IMR-90 (cell line): ENCODE results near the gene CRTAC1.

Experiments
- POLR2A ChIP-seq: IDR thresholded peaks from 2 replicates; pipeline ENCODE4 v1.6.1; 2012; ENCODE audit warnings: mild to moderate bottlenecking, low read depth, low read length
- RCOR1 ChIP-seq: IDR thresholded peaks from 2 replicates; pipeline ENCODE4 v1.6.1; 2012; ENCODE audit warnings: mild to moderate bottlenecking, low read length, improper control_type of control experiment; ENCODE audit not compliant: insufficient replicate concordance
- RFX5 ChIP-seq: IDR thresholded peaks from 2 replicates; pipeline ENCODE4 v1.8.0; 2012; ENCODE audit warnings: low read depth, mild to moderate bottlenecking, low read length, moderate library complexity
- TF ChIP-seq, protein P1 (sequence below): conservative IDR thresholded peaks from 2 replicates; pipeline ENCODE4 v1.5.1; 2012; ENCODE audit warnings: mild to moderate bottlenecking, low read depth, low read length, improper control_type of control experiment
- TF ChIP-seq, protein P2 (sequence below): fragments of 150-350 bp; IDR thresholded peaks from 2 replicates; pipeline ENCODE4 v1.6.1; 2016; ENCODE audit warnings: low read depth, mild to moderate bottlenecking, low read length, moderate library complexity, borderline replicate concordance

DNA sequence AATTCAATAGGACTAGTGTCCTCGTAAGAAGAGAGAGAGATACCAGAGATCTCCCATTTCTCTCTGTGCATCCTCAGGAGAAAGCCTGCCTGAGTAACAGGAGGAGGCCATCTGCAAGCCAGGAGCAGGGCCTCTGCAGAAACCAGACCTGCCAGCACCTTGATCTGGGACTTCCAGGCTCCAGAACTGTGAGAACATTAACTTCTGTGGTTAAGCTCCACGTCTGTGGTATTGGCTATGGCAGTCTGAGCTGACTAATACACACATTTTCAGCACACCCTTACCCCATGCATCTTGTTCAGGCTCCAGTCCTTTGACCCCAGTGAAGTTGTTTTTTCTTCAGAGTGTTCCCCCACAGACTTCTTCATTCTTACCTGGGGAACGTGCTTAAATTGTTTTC lies 3.1 kb upstream of the CRTAC1 start:
- TF ChIP-seq, protein P1, sequence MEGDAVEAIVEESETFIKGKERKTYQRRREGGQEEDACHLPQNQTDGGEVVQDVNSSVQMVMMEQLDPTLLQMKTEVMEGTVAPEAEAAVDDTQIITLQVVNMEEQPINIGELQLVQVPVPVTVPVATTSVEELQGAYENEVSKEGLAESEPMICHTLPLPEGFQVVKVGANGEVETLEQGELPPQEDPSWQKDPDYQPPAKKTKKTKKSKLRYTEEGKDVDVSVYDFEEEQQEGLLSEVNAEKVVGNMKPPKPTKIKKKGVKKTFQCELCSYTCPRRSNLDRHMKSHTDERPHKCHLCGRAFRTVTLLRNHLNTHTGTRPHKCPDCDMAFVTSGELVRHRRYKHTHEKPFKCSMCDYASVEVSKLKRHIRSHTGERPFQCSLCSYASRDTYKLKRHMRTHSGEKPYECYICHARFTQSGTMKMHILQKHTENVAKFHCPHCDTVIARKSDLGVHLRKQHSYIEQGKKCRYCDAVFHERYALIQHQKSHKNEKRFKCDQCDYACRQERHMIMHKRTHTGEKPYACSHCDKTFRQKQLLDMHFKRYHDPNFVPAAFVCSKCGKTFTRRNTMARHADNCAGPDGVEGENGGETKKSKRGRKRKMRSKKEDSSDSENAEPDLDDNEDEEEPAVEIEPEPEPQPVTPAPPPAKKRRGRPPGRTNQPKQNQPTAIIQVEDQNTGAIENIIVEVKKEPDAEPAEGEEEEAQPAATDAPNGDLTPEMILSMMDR: no peak
- TF ChIP-seq RFX5 (no peak), POLR2A (no peak), RCOR1 (no peak)
- TF ChIP-seq, protein P2, sequence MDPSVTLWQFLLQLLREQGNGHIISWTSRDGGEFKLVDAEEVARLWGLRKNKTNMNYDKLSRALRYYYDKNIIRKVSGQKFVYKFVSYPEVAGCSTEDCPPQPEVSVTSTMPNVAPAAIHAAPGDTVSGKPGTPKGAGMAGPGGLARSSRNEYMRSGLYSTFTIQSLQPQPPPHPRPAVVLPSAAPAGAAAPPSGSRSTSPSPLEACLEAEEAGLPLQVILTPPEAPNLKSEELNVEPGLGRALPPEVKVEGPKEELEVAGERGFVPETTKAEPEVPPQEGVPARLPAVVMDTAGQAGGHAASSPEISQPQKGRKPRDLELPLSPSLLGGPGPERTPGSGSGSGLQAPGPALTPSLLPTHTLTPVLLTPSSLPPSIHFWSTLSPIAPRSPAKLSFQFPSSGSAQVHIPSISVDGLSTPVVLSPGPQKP: no peak
